Large intestine (tissue), 3 donors: Measurements from ENCODE around the gene SLC13A5. TPM values are rescaled to one million over a fixed set of nuclear protein-coding genes. Genes with fewer than 3 reads are reported as not detected.
"Not testable (repeated sequence)": the region's sequence is repeated elsewhere in the genome, so short reads cannot be mapped to it uniquely, and the experiment has no call there.

ENCODE experiments used
- DNase-seq, 2 donors: peaks; one replicate each; pipeline versions ENCODE4 v3.0.0 to v3.0.0-alpha.2; 2013
- H3K27ac ChIP-seq: one replicate; pipeline ENCODE4 v1.5.1; 2013; ENCODE audit warnings: low read length
- H3K27me3 ChIP-seq: 2 replicates; pipeline ENCODE4 v1.6.1; 2013; ENCODE audit warnings: low read length; ENCODE audit not compliant: control insufficient read depth, insufficient read depth
- H3K36me3 ChIP-seq: 2 replicates; pipeline ENCODE4 v1.6.1; 2013; ENCODE audit warnings: low read length; ENCODE audit not compliant: control insufficient read depth, insufficient read depth
- H3K4me1 ChIP-seq: one replicate; pipeline ENCODE4 v1.6.1; 2013; ENCODE audit warnings: low read length; ENCODE audit not compliant: control insufficient read depth, insufficient read depth
- H3K4me3 ChIP-seq: one replicate; pipeline ENCODE4 v1.5.1; 2013; ENCODE audit warnings: low read length
- H3K9me3 ChIP-seq: one replicate; pipeline ENCODE4 v1.6.1; 2013; ENCODE audit warnings: mild to moderate bottlenecking, low read depth, low read length, moderate library complexity; ENCODE audit not compliant: control insufficient read depth
- WGBS: methylation state at CpG from one replicate; pipeline ENCODE4 v1.1.5; 2013; ENCODE audit warnings: low lambda C conversion rate; ENCODE audit not compliant: insufficient coverage; 5-methylcytosine and 5-hydroxymethylcytosine counted together
- polyA plus RNA-seq: library from polyadenylated mRNA; unstranded; fragments of 120-200 nt; gene quantifications from one replicate; pipeline ENCODE4 v1.2.1, GENCODE V29; 2013

Gene SLC13A5
- polyA plus RNA-seq, 1 donor: 1.9 TPM

DNA sequence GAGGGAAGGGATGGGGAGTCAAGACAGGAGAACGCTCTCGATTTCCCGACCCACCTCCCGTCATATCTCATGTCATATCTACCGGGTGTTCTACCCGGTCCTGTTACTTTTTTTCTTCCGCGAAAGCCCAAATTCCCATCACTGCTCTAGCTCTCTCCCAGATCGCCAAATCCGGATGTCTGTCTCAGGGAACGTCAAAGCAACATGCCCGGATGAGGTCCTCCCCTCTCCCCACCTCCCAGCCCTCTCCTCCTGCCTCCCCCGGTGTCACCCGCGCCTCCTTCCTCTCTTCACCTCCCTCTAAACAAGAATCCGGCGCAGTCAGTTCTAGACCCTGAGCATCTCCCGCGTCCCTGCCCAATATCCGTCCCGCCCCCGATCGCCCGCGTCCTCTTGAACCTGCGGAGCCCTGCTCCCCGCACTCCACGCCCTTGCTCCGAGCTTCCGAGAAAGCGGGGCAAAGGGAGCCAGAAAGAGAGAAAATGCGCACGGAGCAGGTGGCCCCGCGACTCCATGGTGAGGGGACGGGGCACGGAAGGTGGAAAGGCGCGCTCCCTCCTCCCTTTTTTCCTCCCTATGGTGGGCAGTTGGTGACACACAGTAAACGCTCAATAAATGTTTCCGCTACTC, 57.3 kb downstream of the SLC13A5 start:
- peaks cover 21% of the 10 kb centered on the region for H3K4me1 ChIP-seq
- DNase-seq: not testable (repeated sequence)

GRCh38 chr17:6654841-6655731, 58.1 kb downstream of the SLC13A5 start:
- H3K27ac ChIP-seq: no peak overlapping the region
- peak; percentile 33 to 70 for DNase-seq
- H3K4me1 ChIP-seq: peaks cover 21% of the 10 kb centered on the region
- WGBS: no CpG with 5 or more reads among the region's 46 CpGs
- H3K9me3 ChIP-seq: peaks cover 5% of the 10 kb centered on the region
- H3K36me3 ChIP-seq: no peaks in the 10 kb centered on the region
- H3K4me3 ChIP-seq: peak overlapping the region; percentile 30
- H3K27me3 ChIP-seq: peaks cover 33% of the 10 kb centered on the region

More for the DNA sequence above, 57.3 kb downstream of the SLC13A5 start:
- no CpG with 5 or more reads among the region's 41 CpGs for WGBS
- not testable (repeated sequence) for H3K9me3 ChIP-seq, H3K27ac ChIP-seq, H3K4me3 ChIP-seq, H3K36me3 ChIP-seq
- peaks cover 33% of the 10 kb centered on the region for H3K27me3 ChIP-seq

DNA sequence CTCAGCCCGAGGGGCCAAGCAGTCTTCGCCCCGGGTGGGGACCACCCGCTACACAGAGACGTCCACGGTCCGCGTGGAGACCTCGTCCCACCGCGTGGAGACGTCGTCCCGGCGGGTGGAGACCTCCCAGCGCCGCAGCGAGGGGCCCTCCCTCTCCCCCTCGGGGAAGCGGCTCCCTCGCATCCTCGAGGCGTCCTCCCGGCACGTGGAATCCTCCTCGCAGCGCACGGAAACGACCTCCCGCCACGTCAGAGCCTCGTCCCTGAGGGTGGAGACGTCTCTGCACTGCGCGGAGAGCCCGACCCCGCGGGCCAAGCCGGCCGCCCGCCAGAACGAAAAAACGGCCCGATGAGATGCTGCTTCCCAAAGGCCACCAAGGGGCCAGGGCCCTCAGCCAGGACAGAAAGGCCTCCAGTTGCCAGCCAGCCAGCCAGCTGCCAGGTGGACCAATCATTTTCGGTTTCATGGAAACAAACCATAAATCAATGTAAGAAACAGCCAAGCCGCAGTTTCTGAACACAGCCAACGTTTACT, 61.2 kb downstream of the SLC13A5 start:
- H3K27me3 ChIP-seq: peaks cover 23% of the 10 kb centered on the region
- no CpG with 5 or more reads among the region's 47 CpGs for WGBS
- peaks cover 17% of the 10 kb centered on the region for H3K4me1 ChIP-seq
- peak overlapping the region; percentile 67 for H3K27ac ChIP-seq
- peaks cover 11% of the 10 kb centered on the region for H3K36me3 ChIP-seq
- peak overlapping the region; percentile 70 for H3K4me3 ChIP-seq
- DNase-seq: peak; percentile 35 to 83
- H3K9me3 ChIP-seq: peaks cover 5% of the 10 kb centered on the region

GRCh38 chr17:6651354-6651918, 61.7 kb downstream of the SLC13A5 start, which contains the start of the genes C17orf100 and MED31:
TSS of gene C17orf100 (plus strand) at chr17:6651762. CDS start at chr17:6651914, 152 bp downstream.
TSS of gene MED31 (minus strand) at chr17:6651605. CDS start at chr17:6651528, 77 bp downstream.
- WGBS: no CpG with 5 or more reads among the region's 35 CpGs
- H3K4me1 ChIP-seq: peaks cover 17% of the 10 kb centered on the region
- H3K9me3 ChIP-seq: peaks cover 5% of the 10 kb centered on the region

DNA sequence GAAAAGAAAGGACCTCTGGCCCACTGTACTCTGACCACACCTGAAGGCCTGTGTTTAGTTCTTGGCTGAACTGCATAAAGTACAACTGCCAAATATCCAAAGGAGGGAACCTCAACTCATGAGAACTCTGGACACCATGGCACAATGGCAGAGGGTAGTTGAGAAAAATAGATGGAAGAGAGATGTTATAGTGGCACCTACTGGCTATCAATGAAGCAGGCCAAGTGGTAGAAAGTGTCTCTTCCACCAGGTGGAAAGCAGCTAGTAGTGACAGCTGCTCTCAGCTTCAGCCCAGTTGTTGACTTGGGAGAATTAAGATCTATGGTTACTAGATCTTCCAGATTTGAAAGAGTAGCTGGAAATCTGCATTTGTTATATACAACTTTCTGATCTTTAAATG, 65.0 kb downstream of the SLC13A5 start:
- peaks cover 25% of the 10 kb centered on the region for H3K36me3 ChIP-seq
- H3K27ac ChIP-seq: no peak overlapping the region
- H3K27me3 ChIP-seq: peaks cover 3% of the 10 kb centered on the region
- no peak overlapping the region for H3K4me3 ChIP-seq
- peaks cover 5% of the 10 kb centered on the region for H3K9me3 ChIP-seq
- peaks cover 5% of the 10 kb centered on the region for H3K4me1 ChIP-seq
- DNase-seq: no peak

More at GRCh38 chr17:6651354-6651918, 61.7 kb downstream of the SLC13A5 start, which contains the start of the genes C17orf100 and MED31:
- Histone ChIP-seq H3K4me3 (peak within 1 kb of the TSS; percentile 70), H3K27me3 (peaks cover 21% of the 10 kb centered on the region), H3K36me3 (peaks cover 11% of the 10 kb centered on the region), H3K27ac (peak within 1 kb of the TSS; percentile 67)
- DNase-seq: peak; percentile 92 to 94

DNA sequence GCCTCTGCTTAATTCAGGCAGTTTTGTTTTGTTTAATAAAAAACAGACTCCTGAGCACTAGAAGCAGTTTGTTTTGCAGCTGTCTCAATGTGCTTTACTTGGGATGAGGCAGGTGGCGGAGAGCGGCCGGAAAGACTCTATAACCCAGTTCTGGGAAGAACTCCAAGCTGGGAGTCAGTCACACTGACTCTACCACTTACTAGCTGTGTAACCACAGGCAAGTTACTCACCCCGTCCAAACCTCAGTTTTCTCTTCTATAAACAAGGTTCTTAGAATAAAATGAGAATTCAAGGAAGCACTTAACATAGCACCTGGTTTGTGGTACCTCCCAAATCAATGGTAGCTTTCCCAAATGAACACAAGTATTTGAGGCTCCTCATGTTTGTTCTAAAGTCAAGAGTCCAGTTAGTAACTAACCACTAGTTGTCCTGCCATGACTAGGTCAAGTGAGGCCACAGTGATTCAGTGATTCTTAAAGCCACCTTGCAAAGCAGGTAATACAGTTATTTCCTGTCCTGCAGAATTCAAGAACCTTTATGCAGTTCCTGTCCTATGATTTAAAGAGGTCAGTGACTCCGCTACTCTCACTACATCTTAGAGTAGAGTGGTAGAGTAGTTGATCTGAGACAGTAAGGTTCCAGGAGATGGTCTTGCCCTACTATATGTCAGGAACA, 69.6 kb downstream of the SLC13A5 start:
- no peak overlapping the region for H3K4me3 ChIP-seq
- H3K4me1 ChIP-seq: peaks cover 10% of the 10 kb centered on the region
- no peak overlapping the region for H3K27ac ChIP-seq
- no peaks in the 10 kb centered on the region for H3K9me3 ChIP-seq
- WGBS: no CpG with 5 or more reads among the region's 5 CpGs
- peaks cover 27% of the 10 kb centered on the region for H3K36me3 ChIP-seq
- no peaks in the 10 kb centered on the region for H3K27me3 ChIP-seq
- DNase-seq: peak in 1 of 2 donors; percentile 16

DNA sequence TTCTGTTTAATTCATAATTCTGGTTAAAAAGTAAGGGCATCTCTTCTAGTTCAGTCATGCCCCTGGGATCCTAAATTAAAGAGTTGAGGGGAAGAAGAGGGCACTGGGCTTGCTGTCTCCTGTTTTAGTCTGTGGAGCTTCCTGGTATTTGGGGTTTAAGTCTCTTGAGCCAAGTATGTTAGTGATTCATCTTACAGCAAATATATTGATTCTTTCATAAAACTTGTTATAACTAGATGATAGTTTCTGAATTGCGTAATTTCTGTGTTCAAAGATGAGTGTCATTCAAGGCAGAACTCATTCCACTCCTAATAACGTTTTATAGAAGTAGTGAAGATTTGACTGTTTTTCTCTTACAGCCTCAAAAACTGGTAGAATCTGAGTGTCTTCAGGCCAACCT, 70.6 kb downstream of the SLC13A5 start:
- WGBS: no CpG with 5 or more reads among the region's 2 CpGs
- Histone ChIP-seq H3K4me3 (no peak overlapping the region), H3K36me3 (peaks cover 21% of the 10 kb centered on the region), H3K4me1 (peaks cover 14% of the 10 kb centered on the region), H3K27me3 (no peaks in the 10 kb centered on the region), H3K27ac (no peak overlapping the region), H3K9me3 (no peaks in the 10 kb centered on the region)
- no peak for DNase-seq

- H3K9me3 ChIP-seq: no peaks in the 10 kb centered on the region
- H3K27ac ChIP-seq: peak overlapping the region; percentile 89
- H3K27me3 ChIP-seq: no peaks in the 10 kb centered on the region
- H3K36me3 ChIP-seq: peaks cover 16% of the 10 kb centered on the region
- no CpG with 5 or more reads among the region's 20 CpGs for WGBS
- H3K4me3 ChIP-seq: peak overlapping the region; percentile 86
- peaks cover 14% of the 10 kb centered on the region for H3K4me1 ChIP-seq
- peak; percentile 71 to 86 for DNase-seq
Observed at GRCh38 chr17:6641247-6641863, 71.8 kb downstream of the SLC13A5 start.

GRCh38 chr17:6640536-6641246, 72.5 kb downstream of the SLC13A5 start, which contains the start of the genes KIAA0753 and TXNDC17:
TSS of gene KIAA0753 (minus strand) at chr17:6640711. CDS start at chr17:6635103, 5,608 bp downstream.
TSS of gene TXNDC17 (plus strand) at chr17:6641060. CDS start at chr17:6641083, 23 bp downstream.
- H3K36me3 ChIP-seq: peaks cover 16% of the 10 kb centered on the region
- no CpG with 5 or more reads among the region's 52 CpGs for WGBS
- peak within 1 kb of the TSS; percentile 89 for H3K27ac ChIP-seq
- peak within 1 kb of the TSS; percentile 86 for H3K4me3 ChIP-seq
- peaks cover 14% of the 10 kb centered on the region for H3K4me1 ChIP-seq
- H3K27me3 ChIP-seq: no peaks in the 10 kb centered on the region
- DNase-seq: peak; percentile 87 to 97
- H3K9me3 ChIP-seq: no peaks in the 10 kb centered on the region
